HCT116 (cell line): Measurements from ENCODE around the gene ARNT2. TPM values are rescaled to one million over a fixed set of nuclear protein-coding genes. Genes with fewer than 3 reads are reported as not detected.

Experiments used
- ATAC-seq: fragments of 200-7000 bp; cut with Tn5 transposase; 2 replicates; pipeline ENCODE4 v1.9.1; 2020; ENCODE audit warnings: mild to moderate bottlenecking, moderate library complexity
- BruUV-seq: library from RNA; stranded (reverse); fragments of 400-500 nt; replicated peaks from 2 replicates; lab custom pipeline; 2021; lab: Mats Ljungman, UMichigan
- CTCF ChIA-PET: fragments of 300-600 bp; sonication (Branson Sonifier 250); formaldehyde crosslinking; loops from one replicate; lab custom pipeline; 2021; ENCODE audit warnings: antibody characterized with exemption; lab: Charles Lee
- POLR2A ChIA-PET: fragments of 300-600, 350-600 bp; sonication (Branson Sonifier 250); formaldehyde crosslinking; loops from one replicate; lab custom pipeline; 2021; ENCODE audit warnings: antibody characterized with exemption; lab: Charles Lee
- RAD21 ChIA-PET, 2 experiments: fragments of 300-600 bp; sonication (Branson Sonifier 250); formaldehyde crosslinking; loops; one replicate each; lab custom pipeline; 2023; ENCODE audit warnings: low total read pairs in 2 of 2; ENCODE audit not compliant: uncharacterized antibody in 2 of 2, unreplicated experiment in 2 of 2, low non-redundant PET in 1 of 2; lab: Charles Lee
- DNase-seq: peaks from one replicate; pipeline ENCODE4 v3.0.0-alpha.2; 2010; ENCODE audit warnings: low read depth, low spot score
- H2AFZ ChIP-seq: fragments of 200-600 bp; shearing (Covaris generic), sonication (generic); 2 replicates; pipeline ENCODE4 v1.6.1; 2017; ENCODE audit warnings: low read depth, mixed run types, mixed read lengths, antibody characterized with exemption, low read length; ENCODE audit not compliant: poor library complexity, severe bottlenecking
- H3K27ac ChIP-seq: 2 replicates; pipeline ENCODE4 v1.5.1; 2012; ENCODE audit warnings: low read depth, low read length
- H3K27me3 ChIP-seq: fragments of 200-600 bp; sonication (generic); 2 replicates; pipeline ENCODE4 v1.6.1; 2016; ENCODE audit warnings: mixed run types, low read length, mixed read lengths; ENCODE audit not compliant: insufficient read depth
- H3K36me3 ChIP-seq, 2 experiments: fragments of 200-500 bp in 1 of 2; fragments of 200-600 bp in 1 of 2; sonication (Bioruptor generic) in 1 of 2; sonication (generic) in 1 of 2; 2 replicates each; pipeline versions ENCODE4 v1.5.1 to v1.6.1; 2014 to 2016; ENCODE audit warnings: low read length in 2 of 2, inconsistent platforms in 1 of 2, mixed read lengths in 1 of 2, mixed run types in 1 of 2; ENCODE audit not compliant: insufficient read depth in 2 of 2, control insufficient read depth in 1 of 2
- H3K4me1 ChIP-seq, 2 experiments: fragments of 200-600 bp in 1 of 2; sonication (generic) in 1 of 2; 2 replicates each; pipeline versions ENCODE4 v1.5.1 to v1.6.1; 2012 to 2017; ENCODE audit warnings: low read length in 2 of 2, inconsistent platforms in 1 of 2, mild to moderate bottlenecking in 1 of 2, mixed read lengths in 1 of 2, mixed run types in 1 of 2, moderate library complexity in 1 of 2; ENCODE audit not compliant: insufficient read depth in 2 of 2, control insufficient read depth in 1 of 2
- H3K4me2 ChIP-seq: fragments of 200-600 bp; sonication (generic); 2 replicates; pipeline ENCODE4 v1.6.1; 2017; ENCODE audit warnings: mixed run types, low read length, mixed read lengths
- H3K4me3 ChIP-seq, 2 experiments: fragments of 200-600 bp in 1 of 2; sonication (generic) in 1 of 2; replicated peaks in 1 of 2; 2 replicates each; pipeline ENCODE4 v1.5.1; 2011 to 2016; ENCODE audit warnings: low read length in 2 of 2, control low read depth in 1 of 2, low read depth in 1 of 2, mild to moderate bottlenecking in 1 of 2, mixed read lengths in 1 of 2, mixed run types in 1 of 2
- H3K79me2 ChIP-seq: fragments of 200-600 bp; sonication (generic); 2 replicates; pipeline ENCODE4 v1.6.1; 2017; ENCODE audit warnings: mild to moderate bottlenecking, mixed run types, low read length, moderate library complexity, mixed read lengths; ENCODE audit not compliant: insufficient read depth
- H3K9ac ChIP-seq: fragments of 200-600 bp; sonication (generic); 2 replicates; pipeline ENCODE4 v1.6.1; 2016; ENCODE audit warnings: low read length, mixed read lengths
- H3K9me2 ChIP-seq: fragments of 200-600 bp; sonication (generic), shearing (Covaris generic); 2 replicates; pipeline ENCODE4 v1.6.1; 2017; ENCODE audit warnings: mixed run types, mild to moderate bottlenecking, moderate library complexity; ENCODE audit not compliant: insufficient read depth
- H3K9me3 ChIP-seq, 2 experiments: fragments of 200-500 bp in 1 of 2; fragments of 200-600 bp in 1 of 2; sonication (Bioruptor generic) in 1 of 2; sonication (generic) in 1 of 2; 2 replicates each; pipeline ENCODE4 v1.6.1; 2014 to 2017; ENCODE audit warnings: low read length in 2 of 2, mixed read lengths in 2 of 2, inconsistent platforms in 1 of 2, low read depth in 1 of 2, mild to moderate bottlenecking in 1 of 2, mixed run types in 1 of 2, moderate library complexity in 1 of 2; ENCODE audit not compliant: control insufficient read depth in 1 of 2, insufficient read depth in 1 of 2
- H4K20me1 ChIP-seq: fragments of 200-600 bp; sonication (generic), shearing (Covaris generic); 2 replicates; pipeline ENCODE4 v1.6.1; 2017; ENCODE audit warnings: mixed run types, mild to moderate bottlenecking, moderate library complexity; ENCODE audit not compliant: insufficient read depth
- ATF3 ChIP-seq: IDR thresholded peaks from 2 replicates; pipeline ENCODE4 v1.6.1; 2012
- CBX3 ChIP-seq: IDR thresholded peaks from 2 replicates; pipeline ENCODE4 v1.6.1; 2012; ENCODE audit warnings: low read depth
- CTCF ChIP-seq, 3 experiments: fragments of 200-600 bp in 1 of 3; sonication (generic) in 1 of 3; IDR thresholded peaks in 2 of 3; conservative IDR thresholded peaks in 1 of 3; 2 replicates each; pipeline ENCODE4 v1.5.1; 2012 to 2017; ENCODE audit warnings: low read depth in 2 of 3, low read length in 2 of 3, antibody characterized with exemption in 1 of 3, borderline replicate concordance in 1 of 3, control low read depth in 1 of 3, mild to moderate bottlenecking in 1 of 3, mixed read lengths in 1 of 3, mixed run types in 1 of 3, moderate library complexity in 1 of 3; ENCODE audit not compliant: insufficient read depth in 1 of 3
- POLR2AphosphoS5 ChIP-seq: IDR thresholded peaks from 2 replicates; pipeline ENCODE4 v1.6.1; 2011; ENCODE audit warnings: mild to moderate bottlenecking, low read depth, low read length, moderate library complexity
- SRF ChIP-seq: IDR thresholded peaks from 2 replicates; pipeline ENCODE4 v1.6.1; 2012; ENCODE audit warnings: low read depth
- ZFX ChIP-seq: fragments of 450-650 bp; IDR thresholded peaks from 2 replicates; pipeline ENCODE4 v1.6.1; 2017
- intact Hi-C: fragments of 100-400 bp; cut with micrococcal nuclease; formaldehyde crosslinking; loops from 2 replicates; pipeline ENCODE4 v1.10.0; 2022
- total RNA-seq: library from RNA; stranded (reverse); gene quantifications from one replicate; pipeline ENCODE4 v1.2.1, GENCODE V29; 2021; ENCODE audit not compliant: unreplicated experiment

ARNT2 gene
- total RNA-seq, 1 experiment from 2014 or later = 3.0 TPM

GRCh38 chr15:80638553-80639167, 234.5 kb downstream of the ARNT2 start:
- H3K4me3 ChIP-seq = no peak overlapping the region
- ChIA-PET POLR2A (no interaction called here), RAD21 (no interaction called here), CTCF (no interaction called here)
- no peak overlapping the region for H3K4me2 ChIP-seq
- H3K9ac ChIP-seq = no peak overlapping the region
- H3K27me3 ChIP-seq = no peaks in the 10 kb centered on the region
- H3K9me2 ChIP-seq = no peaks in the 10 kb centered on the region
- ATAC-seq (no peak), DNase-seq (no peak)
- peaks cover 0 to 8% of the 10 kb centered on the region in 2 experiments; a peak in 2 of 4 replicates for H3K9me3 ChIP-seq
- H3K36me3 ChIP-seq = no peaks in the 10 kb centered on the region
- H3K79me2 ChIP-seq = no peaks in the 10 kb centered on the region
- no peak overlapping the region for H3K27ac ChIP-seq
- no peaks in the 10 kb centered on the region for H4K20me1 ChIP-seq
- BruUV-seq = no TSS peak
- intact Hi-C loops = no loop called here
- no peak for TF ChIP-seq CTCF (IDR thresholded peaks at IDR 0.05 in 2 of 3, conservative IDR thresholded peaks at IDR 0.05 in 1 of 3; ENCODE audit: borderline replicate concordance in 1 of 3, insufficient read depth in 1 of 3, low read depth in 2 of 3, low read length in 2 of 3)
- no peak for TF ChIP-seq ZFX
- no peak for TF ChIP-seq POLR2AphosphoS5
- TF ChIP-seq SRF = no peak
- no peak for TF ChIP-seq CBX3
- no peak for TF ChIP-seq ATF3
- H2AFZ ChIP-seq = no peak overlapping the region
- H3K4me1 ChIP-seq = no peaks in the 10 kb centered on the region

- H3K4me3 ChIP-seq = no peak overlapping the region
- POLR2A ChIA-PET = no interaction called here
- H3K4me1 ChIP-seq = no peaks in the 10 kb centered on the region
- no peaks in the 10 kb centered on the region for H3K36me3 ChIP-seq
- no peak overlapping the region for H2AFZ ChIP-seq
- H3K4me2 ChIP-seq = no peak overlapping the region
- no peak overlapping the region for H3K27ac ChIP-seq
- no peaks in the 10 kb centered on the region for H3K79me2 ChIP-seq
- CTCF ChIA-PET = no interaction called here
- no peak for ATAC-seq
- intact Hi-C loops = no loop called here
- no peak for TF ChIP-seq POLR2AphosphoS5
- no peak for TF ChIP-seq CTCF (IDR thresholded peaks at IDR 0.05 in 2 of 3, conservative IDR thresholded peaks at IDR 0.05 in 1 of 3; ENCODE audit: borderline replicate concordance in 1 of 3, insufficient read depth in 1 of 3, low read depth in 2 of 3, low read length in 2 of 3)
- TF ChIP-seq, all 23 proteins: peak for 0
- H3K9me3 ChIP-seq = peaks cover 0 to 8% of the 10 kb centered on the region in 2 experiments; a peak in 2 of 4 replicates
- no peak overlapping the region for H3K9ac ChIP-seq
- RAD21 ChIA-PET = no interaction called here
- BruUV-seq = no TSS peak
- no peaks in the 10 kb centered on the region for H3K9me2 ChIP-seq
- H3K27me3 ChIP-seq = no peaks in the 10 kb centered on the region
- no peaks in the 10 kb centered on the region for H4K20me1 ChIP-seq
- DNase-seq = no peak
These were observed 235.0 kb downstream of the ARNT2 start for GRCh38 chr15:80639168-80639555.
